ENCODE measurements around the gene SLC13A3. TPM values are rescaled to one million over a fixed set of nuclear protein-coding genes. Genes with fewer than 3 reads are reported as not detected.

SLC13A3 gene, protein sequence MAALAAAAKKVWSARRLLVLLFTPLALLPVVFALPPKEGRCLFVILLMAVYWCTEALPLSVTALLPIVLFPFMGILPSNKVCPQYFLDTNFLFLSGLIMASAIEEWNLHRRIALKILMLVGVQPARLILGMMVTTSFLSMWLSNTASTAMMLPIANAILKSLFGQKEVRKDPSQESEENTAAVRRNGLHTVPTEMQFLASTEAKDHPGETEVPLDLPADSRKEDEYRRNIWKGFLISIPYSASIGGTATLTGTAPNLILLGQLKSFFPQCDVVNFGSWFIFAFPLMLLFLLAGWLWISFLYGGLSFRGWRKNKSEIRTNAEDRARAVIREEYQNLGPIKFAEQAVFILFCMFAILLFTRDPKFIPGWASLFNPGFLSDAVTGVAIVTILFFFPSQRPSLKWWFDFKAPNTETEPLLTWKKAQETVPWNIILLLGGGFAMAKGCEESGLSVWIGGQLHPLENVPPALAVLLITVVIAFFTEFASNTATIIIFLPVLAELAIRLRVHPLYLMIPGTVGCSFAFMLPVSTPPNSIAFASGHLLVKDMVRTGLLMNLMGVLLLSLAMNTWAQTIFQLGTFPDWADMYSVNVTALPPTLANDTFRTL
- total RNA-seq = 1 to 10 TPM; 1.3 to 2.9 (median 1.6) TPM

- TF ChIP-seq, protein P1, sequence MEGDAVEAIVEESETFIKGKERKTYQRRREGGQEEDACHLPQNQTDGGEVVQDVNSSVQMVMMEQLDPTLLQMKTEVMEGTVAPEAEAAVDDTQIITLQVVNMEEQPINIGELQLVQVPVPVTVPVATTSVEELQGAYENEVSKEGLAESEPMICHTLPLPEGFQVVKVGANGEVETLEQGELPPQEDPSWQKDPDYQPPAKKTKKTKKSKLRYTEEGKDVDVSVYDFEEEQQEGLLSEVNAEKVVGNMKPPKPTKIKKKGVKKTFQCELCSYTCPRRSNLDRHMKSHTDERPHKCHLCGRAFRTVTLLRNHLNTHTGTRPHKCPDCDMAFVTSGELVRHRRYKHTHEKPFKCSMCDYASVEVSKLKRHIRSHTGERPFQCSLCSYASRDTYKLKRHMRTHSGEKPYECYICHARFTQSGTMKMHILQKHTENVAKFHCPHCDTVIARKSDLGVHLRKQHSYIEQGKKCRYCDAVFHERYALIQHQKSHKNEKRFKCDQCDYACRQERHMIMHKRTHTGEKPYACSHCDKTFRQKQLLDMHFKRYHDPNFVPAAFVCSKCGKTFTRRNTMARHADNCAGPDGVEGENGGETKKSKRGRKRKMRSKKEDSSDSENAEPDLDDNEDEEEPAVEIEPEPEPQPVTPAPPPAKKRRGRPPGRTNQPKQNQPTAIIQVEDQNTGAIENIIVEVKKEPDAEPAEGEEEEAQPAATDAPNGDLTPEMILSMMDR (IDR thresholded peaks at IDR 0.05) = no peak
- TF ChIP-seq POLR2AphosphoS5 (IDR thresholded peaks at IDR 0.05) = no peak
- no peak for TF ChIP-seq POLR2A (IDR thresholded peaks at IDR 0.05)
- no peak within 1 kb of the TSS for H3K27ac ChIP-seq
- H3K4me3 ChIP-seq = peak within 1 kb of the TSS in 2 of 3 donors; percentile 31 to 54
Observed at GRCh38 chr20:46651091-46651962, at the start of gene SLC13A3. Gene SLC13A3, minus strand, starts transcription at chr20:46651459. Its CDS starts 38 bp downstream, at chr20:46651421.

DNA sequence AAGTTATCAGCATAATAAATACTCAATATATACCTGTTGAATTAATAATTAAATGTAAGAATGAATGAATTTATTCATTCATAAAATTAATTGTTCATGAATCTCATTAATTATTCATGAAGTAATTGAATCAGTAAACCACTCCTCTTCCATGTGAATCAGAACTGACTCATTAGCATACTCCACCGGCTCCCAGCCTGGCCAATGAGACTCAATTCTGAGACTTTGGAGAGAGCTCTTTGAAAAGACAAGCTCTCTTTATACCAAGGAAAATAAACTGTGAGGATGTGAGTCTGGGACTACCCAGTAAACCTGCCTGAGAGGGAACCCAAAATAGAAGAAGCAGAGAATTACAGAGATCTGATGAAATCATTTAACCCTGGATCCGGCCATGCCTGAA, 49.8 kb upstream of the SLC13A3 start:
- no peak overlapping the region for H3K27ac ChIP-seq
- no peaks in the 10 kb centered on the region for H3K4me1 ChIP-seq
- H3K27me3 ChIP-seq = no peaks in the 10 kb centered on the region
- no peaks in the 10 kb centered on the region for H3K9me3 ChIP-seq
- no peaks in the 10 kb centered on the region for H3K36me3 ChIP-seq
- no peak for DNase-seq (ENCODE audit: low spot score in 2 of 2)
- intact Hi-C loops (cut with DNase I; ENCODE audit: low total_unique reads) = no loop called here
- H3K4me3 ChIP-seq = no peak overlapping the region
- no peak for TF ChIP-seq POLR2AphosphoS5 (IDR thresholded peaks at IDR 0.05)
- TF ChIP-seq POLR2A (IDR thresholded peaks at IDR 0.05) = no peak
- TF ChIP-seq, protein P1 (IDR thresholded peaks at IDR 0.05) = no peak

More at GRCh38 chr20:46651091-46651962, at the start of gene SLC13A3:
- H3K36me3 ChIP-seq = no peaks in the 10 kb centered on the region
- intact Hi-C loops (cut with DNase I; ENCODE audit: low total_unique reads) = no loop called here
- H3K9me3 ChIP-seq = no peaks in the 10 kb centered on the region
- no peaks in the 10 kb centered on the region for H3K4me1 ChIP-seq
- peaks cover 0 to 4% of the 10 kb centered on the region in 2 donors for H3K27me3 ChIP-seq
- DNase-seq (ENCODE audit: low spot score in 2 of 2) = no peak

GRCh38 chr20:46700481-46700880, 49.2 kb upstream of the SLC13A3 start:
- no peak for DNase-seq (ENCODE audit: low spot score in 2 of 2)
- TF ChIP-seq, protein P1 (IDR thresholded peaks at IDR 0.05) = no peak
- no peak for TF ChIP-seq POLR2AphosphoS5 (IDR thresholded peaks at IDR 0.05)
- TF ChIP-seq POLR2A (IDR thresholded peaks at IDR 0.05) = no peak
- Histone ChIP-seq H3K27me3 (no peaks in the 10 kb centered on the region), H3K36me3 (no peaks in the 10 kb centered on the region), H3K4me1 (no peaks in the 10 kb centered on the region), H3K27ac (no peak overlapping the region), H3K4me3 (no peak overlapping the region), H3K9me3 (no peaks in the 10 kb centered on the region)
- intact Hi-C loops (cut with DNase I; ENCODE audit: low total_unique reads) = no loop called here

DNA sequence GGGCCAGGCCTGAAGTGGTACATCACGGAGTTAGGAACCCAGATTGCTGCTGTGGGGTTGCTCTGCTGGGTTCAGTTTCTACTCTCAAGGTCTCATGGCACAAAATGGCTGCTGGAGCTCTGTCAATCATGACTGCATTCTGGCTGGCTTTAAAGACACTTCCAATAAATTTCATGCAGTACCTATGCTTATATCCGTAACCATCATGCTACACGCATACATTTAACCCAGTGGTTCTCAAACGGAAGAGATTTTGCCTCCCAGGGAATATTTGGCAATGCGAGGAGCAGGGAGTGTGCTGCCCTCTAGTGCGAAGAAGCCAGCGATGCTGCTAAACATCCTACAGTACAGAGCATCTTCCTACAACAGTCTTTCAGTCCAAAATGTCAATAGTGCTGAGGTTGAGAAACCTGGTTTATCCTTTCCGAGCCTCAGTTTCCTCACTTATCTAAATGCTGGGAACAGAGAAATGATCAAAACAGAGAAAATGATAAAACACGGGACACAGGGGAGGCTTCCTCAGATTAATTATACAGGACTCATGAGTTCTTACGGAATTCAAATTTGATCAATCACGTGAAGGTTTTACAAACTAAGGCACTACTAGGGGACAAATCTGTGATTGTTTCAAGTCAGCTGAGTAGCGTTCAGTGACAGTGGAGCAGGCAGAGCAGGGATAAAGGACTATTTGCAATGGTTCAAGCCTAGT, 48.5 kb upstream of the SLC13A3 start:
- no peak for TF ChIP-seq POLR2AphosphoS5 (IDR thresholded peaks at IDR 0.05)
- TF ChIP-seq, protein P1 (IDR thresholded peaks at IDR 0.05) = no peak
- TF ChIP-seq POLR2A (IDR thresholded peaks at IDR 0.05) = no peak
- DNase-seq (ENCODE audit: low spot score in 2 of 2) = no peak
- Histone ChIP-seq H3K9me3 (no peaks in the 10 kb centered on the region), H3K4me1 (no peaks in the 10 kb centered on the region), H3K27me3 (no peaks in the 10 kb centered on the region), H3K27ac (no peak overlapping the region), H3K4me3 (no peak overlapping the region), H3K36me3 (no peaks in the 10 kb centered on the region)
- intact Hi-C loops (cut with DNase I; ENCODE audit: low total_unique reads) = no loop called here
